HG03025 (cell line): Measurements from ENCODE around the gene LRRC75B.
A peak's percentile ranks its signal among the peaks of the same experiment; 100 is the strongest.
"Not testable (repeated sequence)": the region's sequence is repeated elsewhere in the genome, so short reads cannot be mapped to it uniquely, and the experiment has no call there.

Experiments used
- ATAC-seq: cut with Tn5 transposase; IDR thresholded peaks from one replicate; pipeline ENCODE4 v1.9.1; 2021; ENCODE audit warnings: mild to moderate bottlenecking, moderate library complexity; ENCODE audit not compliant: unreplicated experiment, low FRiP score

LRRC75B gene

GRCh38 chr22:24559471-24559870 lies 33.4 kb downstream of the LRRC75B start:
- no peak for ATAC-seq

- ATAC-seq: peak; percentile 72
Measured at GRCh38 chr22:24555165-24556039, 37.5 kb downstream of the LRRC75B start, which contains the start of gene SNRPD3. Gene SNRPD3 (plus strand): TSS chr22:24555999. CDS start chr22:24557675, 1,676 bp downstream.

GRCh38 chr22:24554313-24555164 lies 38.3 kb downstream of the LRRC75B start, which contains the start of gene GUCD1:
Gene GUCD1 (minus strand): TSS chr22:24555138. CDS start chr22:24554991, 147 bp downstream.
- ATAC-seq: peak; percentile 8

GRCh38 chr22:24553597-24554312 lies 39.1 kb downstream of the LRRC75B start:
- ATAC-seq: no peak

GRCh38 chr22:24552503-24553286 lies 40.2 kb downstream of the LRRC75B start:
- not testable (repeated sequence) for ATAC-seq

GRCh38 chr22:24550902-24551435 lies 41.9 kb downstream of the LRRC75B start:
- no peak for ATAC-seq

- ATAC-seq: no peak
Measured at GRCh38 chr22:24550028-24550901, 42.6 kb downstream of the LRRC75B start.

- ATAC-seq: no peak
Measured at GRCh38 chr22:24548812-24549211, 44.1 kb downstream of the LRRC75B start.

GRCh38 chr22:24543679-24544243 lies 49.1 kb downstream of the LRRC75B start:
- no peak for ATAC-seq

GRCh38 chr22:24543185-24543601 lies 49.7 kb downstream of the LRRC75B start:
- ATAC-seq: no peak

GRCh38 chr22:24542641-24543040 lies 50.2 kb downstream of the LRRC75B start:
- no peak for ATAC-seq

- no peak for ATAC-seq
Measured at GRCh38 chr22:24541681-24542515, 51.0 kb downstream of the LRRC75B start.

- ATAC-seq: no peak
Measured at GRCh38 chr22:24540470-24540869, 52.4 kb downstream of the LRRC75B start.

- no peak for ATAC-seq
Measured at GRCh38 chr22:24536089-24536488, 56.8 kb downstream of the LRRC75B start.
